Kidney (tissue), 14 donors: ENCODE results near the gene MMP19. TPM values are rescaled to one million over a fixed set of nuclear protein-coding genes. Genes with fewer than 3 reads are reported as not detected.

ENCODE experiments used
- DNase-seq, 5 donors: peaks; one replicate each; pipeline ENCODE4 v3.0.0-alpha.2; 2013 to 2020
- FAIRE-seq: peaks from 2 replicates; lab custom pipeline; 2012; peaks lifted over from hg19 to GRCh38; lab: Jason Lieb, UNC
- H3K27ac ChIP-seq, 2 donors: one replicate each; pipeline ENCODE4 v1.7.0; 2013; ENCODE audit warnings: low read depth in 2 of 2, low read length in 2 of 2, inconsistent platforms in 1 of 2
- H3K27me3 ChIP-seq: one replicate; pipeline ENCODE4 v1.7.1; 2013; ENCODE audit warnings: low read length, inconsistent platforms; ENCODE audit not compliant: control insufficient read depth, insufficient read depth
- H3K36me3 ChIP-seq, 3 donors: one replicate each; pipeline versions ENCODE4 v1.7.0 to v1.7.1; 2013; ENCODE audit warnings: low read length in 3 of 3, control low read depth in 1 of 3, inconsistent platforms in 1 of 3; ENCODE audit not compliant: insufficient read depth in 3 of 3, control insufficient read depth in 2 of 3
- H3K4me1 ChIP-seq, 3 donors: one replicate each; pipeline versions ENCODE4 v1.7.0 to v1.7.1; 2013; ENCODE audit warnings: low read length in 3 of 3, inconsistent platforms in 1 of 3, low read depth in 1 of 3; ENCODE audit not compliant: control insufficient read depth in 2 of 3, insufficient read depth in 2 of 3
- H3K4me3 ChIP-seq, 3 donors: one replicate each; pipeline versions ENCODE4 v1.7.0 to v1.8.1; 2013; ENCODE audit warnings: low read length in 3 of 3, control low read depth in 1 of 3, inconsistent platforms in 1 of 3
- H3K9ac ChIP-seq, 3 donors: one replicate each; pipeline versions ENCODE4 v1.7.0 to v1.7.1; 2013; ENCODE audit warnings: low read length in 3 of 3, control low read depth in 1 of 3, inconsistent platforms in 1 of 3
- H3K9me3 ChIP-seq, 3 donors: one replicate each; pipeline versions ENCODE4 v1.7.0 to v1.7.1; 2013; ENCODE audit warnings: low read length in 3 of 3, control low read depth in 1 of 3, inconsistent platforms in 1 of 3; ENCODE audit not compliant: control insufficient read depth in 2 of 3, insufficient read depth in 1 of 3
- CTCF ChIP-seq: IDR thresholded peaks from 3 replicates; pipeline ENCODE4 v1.5.1; 2012; ENCODE audit warnings: mild to moderate bottlenecking, moderate library complexity, borderline replicate concordance; ENCODE audit not compliant: insufficient read depth; ENCODE audit errors: extremely low read depth
- intact Hi-C: fragments of 100-400 bp; cut with DNase I; formaldehyde crosslinking; loops from one replicate; pipeline ENCODE4 v1.11.1; 2022
- polyA plus RNA-seq: library from polyadenylated mRNA; stranded (reverse); fragments of 350-450 nt; fragmentation: Illumina TruSeq; extraction: RNeasy Lipid Tissue Mini Kit (QIAGEN cat#74804); gene quantifications from one replicate; pipeline ENCODE4 v1.2.3, GENCODE V29; 2014; ENCODE audit warnings: low read depth, low replicate concordance; ENCODE audit not compliant: insufficient read depth
- total RNA-seq: library from RNA; stranded (reverse); fragmentation: NEBNext Ultra II Directional; extraction: Animal tissue kit (Norgen Biotek cat#: 25700); gene quantifications from one replicate; pipeline ENCODE4 v1.2.1, GENCODE V29; 2021
- donor health status: control.
- donor health status: control.
- donor health status: control.
- donor health status: control.
- donor health status: control.
- donor health status: DM: yes; HTN: yes; CAD: no.
- donor health status: Normal renal cell carcinoma (clear cell type).

The MMP19 gene
- total and polyA plus RNA-seq, 2 donors from 2014 or later, result 2.0 to 8.8 TPM

GRCh38 chr12:55861396-55861795, 18.7 kb upstream of the MMP19 start:
- Histone ChIP-seq H3K4me1 (no peaks in the 10 kb centered on the region), H3K9ac (no peak overlapping the region), H3K9me3 (peaks cover 0 to 2% (median 0%) of the 10 kb centered on the region in 3 donors), H3K4me3 (no peak overlapping the region), H3K36me3 (no peaks in the 10 kb centered on the region), H3K27me3 (no peaks in the 10 kb centered on the region), H3K27ac (no peak overlapping the region)
- no peak for TF ChIP-seq CTCF
- FAIRE-seq (no peak), DNase-seq (no peak)
- intact Hi-C loops, result no loop called here

- FAIRE-seq (no peak), DNase-seq (no peak)
- Histone ChIP-seq H3K27me3 (no peaks in the 10 kb centered on the region), H3K27ac (no peak overlapping the region), H3K36me3 (no peaks in the 10 kb centered on the region), H3K9ac (no peak overlapping the region), H3K4me1 (peaks cover 0 to 3% (median 0%) of the 10 kb centered on the region in 3 donors), H3K9me3 (no peaks in the 10 kb centered on the region), H3K4me3 (no peak overlapping the region)
- intact Hi-C loops, result no loop called here
- TF ChIP-seq CTCF, result no peak
Measured at GRCh38 chr12:55852740-55853139, 10.0 kb upstream of the MMP19 start.

GRCh38 chr12:55850893-55851292, 8.2 kb upstream of the MMP19 start:
- Histone ChIP-seq H3K9ac (no peak overlapping the region), H3K36me3 (no peaks in the 10 kb centered on the region), H3K27me3 (no peaks in the 10 kb centered on the region), H3K4me1 (peaks cover 0 to 6% (median 0%) of the 10 kb centered on the region in 3 donors), H3K9me3 (no peaks in the 10 kb centered on the region), H3K4me3 (no peak overlapping the region), H3K27ac (no peak overlapping the region)
- TF ChIP-seq CTCF, result no peak
- DNase-seq, result no peak
- no peak for FAIRE-seq
- intact Hi-C loops, result no loop called here

GRCh38 chr12:55850401-55850800, 7.7 kb upstream of the MMP19 start:
- FAIRE-seq (no peak), DNase-seq (no peak)
- no peaks in the 10 kb centered on the region for H3K27me3 ChIP-seq
- TF ChIP-seq CTCF, result no peak
- no peaks in the 10 kb centered on the region for H3K36me3 ChIP-seq
- intact Hi-C loops, result no loop called here
- H3K4me3 ChIP-seq, result no peak overlapping the region
- peaks cover 0 to 6% (median 0%) of the 10 kb centered on the region in 3 donors for H3K4me1 ChIP-seq
- no peaks in the 10 kb centered on the region for H3K9me3 ChIP-seq
- H3K27ac ChIP-seq, result no peak overlapping the region
- H3K9ac ChIP-seq, result no peak overlapping the region
